HG03045 (cell line): ENCODE measurements around the gene SELPLG.
"Not testable (repeated sequence)": the region's sequence is repeated elsewhere in the genome, so short reads cannot be mapped to it uniquely, and the experiment has no call there.

Experiments
- ATAC-seq: cut with Tn5 transposase; IDR thresholded peaks from one replicate; pipeline ENCODE4 v1.9.1; 2021; ENCODE audit warnings: mild to moderate bottlenecking, moderate library complexity; ENCODE audit not compliant: unreplicated experiment

SELPLG gene

GRCh38 chr12:108620236-108620879 is 13.3 kb downstream of the SELPLG start:
- no peak for ATAC-seq

DNA sequence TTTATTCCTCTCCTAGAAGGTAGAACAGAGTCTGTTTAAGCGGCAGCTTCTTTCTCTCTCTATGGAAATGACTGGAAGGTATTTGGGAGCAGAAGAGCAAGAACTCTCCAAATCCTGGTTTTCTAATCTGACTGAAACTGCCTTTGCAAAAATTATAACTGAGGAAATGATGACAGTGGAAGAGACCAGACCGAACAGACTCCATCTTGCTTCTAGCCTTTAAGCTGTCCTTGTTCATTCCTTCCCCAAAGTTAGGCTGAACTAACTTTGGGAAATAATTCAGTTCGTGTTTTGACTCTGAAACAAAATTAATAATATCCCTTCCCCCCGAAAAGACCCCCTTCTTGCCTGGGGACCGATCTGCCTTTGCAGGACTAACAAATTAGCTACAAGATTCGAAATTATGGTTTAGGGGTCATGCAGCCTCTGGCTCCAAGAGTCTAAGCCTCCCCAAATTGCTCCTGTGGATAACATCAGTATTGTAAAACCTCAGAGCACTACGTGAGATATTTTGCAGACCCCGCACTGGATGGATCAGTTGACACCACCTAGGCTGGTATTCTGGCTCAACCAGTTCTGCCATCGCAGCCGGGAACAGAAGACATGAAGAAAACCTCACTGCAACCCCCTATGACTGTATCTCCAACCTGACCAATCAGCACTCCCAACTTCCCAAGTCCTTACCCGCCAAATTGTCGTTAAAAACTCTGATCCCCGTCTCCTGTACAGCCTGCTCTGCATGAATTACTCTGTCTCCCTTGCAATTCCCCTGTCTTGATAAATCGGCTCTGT is 14.1 kb downstream of the SELPLG start:
- ATAC-seq, result no peak

- not testable (repeated sequence) for ATAC-seq
Measured at GRCh38 chr12:108618953-108619274, 14.8 kb downstream of the SELPLG start.

DNA sequence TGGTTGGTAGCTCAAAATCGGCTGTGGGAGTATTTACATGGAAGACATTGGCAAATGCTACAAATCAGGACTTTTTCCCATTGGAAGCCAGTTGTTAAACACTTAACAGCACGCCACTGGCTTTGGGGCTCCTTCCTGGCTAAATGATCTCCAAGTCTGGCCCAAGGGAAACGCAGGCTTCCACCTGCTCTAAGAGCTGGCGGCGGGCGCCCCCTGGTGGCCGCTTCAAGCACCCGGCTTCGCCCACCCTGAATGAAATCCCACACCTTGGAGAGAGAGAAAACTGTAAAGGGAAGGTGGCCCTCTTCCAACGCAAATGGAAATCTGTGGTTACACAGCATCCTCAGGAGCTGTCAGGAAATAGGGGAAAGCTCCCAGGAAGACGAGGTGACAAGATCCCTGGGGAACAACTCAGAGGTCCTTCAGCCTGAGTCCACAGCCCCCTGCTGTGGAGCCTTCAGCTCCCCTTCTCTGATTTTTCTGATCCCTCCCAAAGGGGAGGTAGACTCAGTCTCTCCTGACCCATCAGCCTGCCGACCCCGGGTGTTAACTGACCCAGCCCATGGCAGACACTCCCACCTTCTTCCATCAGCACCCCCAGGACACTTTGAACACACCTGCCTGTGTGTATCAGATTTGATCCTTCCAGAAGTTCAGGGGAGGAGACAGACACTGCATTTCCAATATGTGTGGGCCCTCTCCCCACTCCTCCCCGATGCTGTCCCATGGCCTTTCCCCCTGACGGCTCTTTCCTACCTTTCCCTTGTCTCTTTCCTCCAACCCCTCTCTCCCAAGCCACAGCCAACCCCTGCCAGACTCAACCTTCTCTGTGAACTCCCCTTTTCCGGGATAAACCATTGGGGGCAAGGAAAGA is 15.4 kb downstream of the SELPLG start:
- peak; percentile 40 for ATAC-seq

GRCh38 chr12:108616941-108617858 is 16.5 kb downstream of the SELPLG start:
- peak; percentile 72 for ATAC-seq

DNA sequence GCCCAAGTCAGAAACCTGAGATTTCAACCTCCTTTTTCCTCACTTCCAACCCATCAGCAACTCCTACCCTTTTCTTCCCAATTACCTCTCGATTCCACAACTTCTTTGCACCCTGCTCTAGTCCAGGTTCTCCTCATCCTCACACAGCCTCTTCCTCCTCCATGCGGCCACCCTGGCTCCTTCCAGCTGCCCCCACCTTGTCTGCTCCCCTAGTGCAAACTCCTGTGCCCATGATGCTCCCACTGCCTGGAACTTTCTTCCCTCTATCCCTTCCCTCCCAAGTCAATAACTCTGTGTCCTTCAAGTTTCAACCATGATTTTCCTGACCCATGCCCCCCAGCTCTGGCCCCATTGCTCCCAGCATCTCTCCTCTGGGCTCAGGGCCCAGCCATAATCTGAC is 17.3 kb downstream of the SELPLG start:
- no peak for ATAC-seq

DNA sequence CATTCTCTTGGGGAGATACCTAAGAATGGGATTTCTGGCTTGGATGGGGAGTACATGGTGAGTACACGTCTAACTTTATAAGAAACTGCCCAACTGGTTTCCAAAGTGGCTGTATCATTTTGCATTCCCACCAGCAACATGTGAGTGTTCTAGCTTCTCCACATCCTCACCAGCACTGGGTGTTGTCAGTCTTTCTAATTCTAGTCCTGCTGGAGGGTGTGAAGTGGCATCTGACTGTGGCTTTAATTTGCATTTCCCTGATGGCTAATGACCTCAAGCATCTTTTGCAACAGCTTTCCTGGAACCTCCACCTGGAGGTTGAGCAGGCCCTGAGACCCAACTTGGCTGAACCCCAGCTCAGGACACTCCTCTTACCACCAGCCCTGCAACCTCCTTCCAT is 17.8 kb downstream of the SELPLG start:
- ATAC-seq, result no peak

DNA sequence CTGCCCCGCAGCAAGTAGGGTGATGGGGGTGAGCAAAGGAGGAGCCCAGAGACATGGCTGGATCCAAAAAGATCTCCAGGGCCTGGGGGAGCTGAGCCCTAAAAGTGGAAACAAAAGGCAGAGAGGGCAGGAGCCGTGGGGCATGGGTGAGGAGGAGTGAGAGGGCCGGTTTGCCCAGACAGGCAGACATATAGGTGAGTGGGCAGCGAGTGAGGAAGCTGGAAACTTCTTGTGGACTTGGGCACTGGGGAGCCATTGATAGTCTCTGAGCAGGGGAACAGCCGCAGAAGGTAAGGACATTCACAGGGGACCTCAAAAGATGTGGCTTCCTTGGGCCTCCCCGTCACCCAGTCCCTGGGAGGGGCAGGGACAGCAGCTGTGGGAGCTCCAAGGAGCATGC is 19.1 kb downstream of the SELPLG start:
- no peak for ATAC-seq

DNA sequence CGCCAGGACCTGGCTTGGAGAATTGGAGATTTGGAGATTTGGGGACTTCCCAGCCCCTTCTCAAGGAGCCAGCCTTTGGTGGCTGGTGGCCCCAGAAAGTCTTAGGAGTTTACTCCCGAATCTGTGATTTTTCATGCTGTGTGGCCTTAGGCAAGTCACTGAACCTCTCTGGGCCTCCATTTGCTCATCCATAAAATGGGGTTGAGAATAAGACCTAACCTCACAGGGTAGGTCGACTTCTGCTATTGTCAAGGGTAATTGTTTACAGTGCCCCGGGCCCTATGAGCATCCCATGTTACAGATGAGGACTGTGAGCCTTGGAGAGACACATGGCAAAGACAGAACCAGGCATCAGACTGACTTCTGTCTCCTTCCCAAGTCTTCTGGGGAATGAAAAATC is 19.7 kb downstream of the SELPLG start:
- ATAC-seq, result no peak

DNA sequence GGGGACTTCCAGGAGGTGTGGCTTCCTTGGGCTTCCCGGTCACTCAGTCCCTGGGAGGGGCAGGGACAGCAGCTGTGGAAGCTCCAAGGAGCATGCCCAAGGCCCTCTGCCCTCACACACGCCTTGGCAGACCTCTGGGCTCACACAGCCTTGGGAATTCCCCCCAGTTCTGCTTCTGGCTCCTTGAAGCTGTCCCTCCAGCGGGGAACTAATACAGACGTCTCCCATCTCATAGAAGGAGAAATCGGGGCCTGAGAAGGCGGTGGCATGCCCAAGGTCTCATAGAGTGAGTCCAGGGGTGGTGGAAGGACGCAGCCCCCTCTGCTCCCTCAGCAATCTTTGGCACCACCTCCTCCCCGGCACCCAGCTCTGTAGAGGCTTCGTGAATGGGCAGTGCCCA is 20.1 kb downstream of the SELPLG start:
- no peak for ATAC-seq

DNA sequence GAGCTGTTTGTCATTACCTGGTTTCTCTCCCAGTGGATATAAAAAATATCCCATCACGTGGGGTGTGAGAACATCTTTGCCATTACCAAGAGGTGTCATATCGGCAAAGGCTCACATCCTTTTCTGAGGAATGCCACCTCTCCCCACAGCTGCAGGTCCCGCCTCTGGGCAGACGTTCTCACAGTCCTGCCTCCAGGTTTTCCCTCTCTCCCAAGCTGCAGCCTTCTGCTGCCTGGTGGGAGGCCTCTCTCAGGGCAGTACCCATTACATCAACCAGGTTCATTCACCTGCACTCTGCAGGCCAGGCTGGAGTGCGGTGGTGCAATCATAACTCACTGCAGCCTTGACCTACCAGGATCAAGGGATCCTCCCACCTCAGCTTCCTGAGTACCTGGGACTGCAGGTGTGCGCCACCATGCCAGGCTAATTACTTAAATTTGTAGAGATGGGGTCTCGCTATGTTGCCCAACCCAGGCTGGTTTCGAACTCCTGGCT is 20.9 kb downstream of the SELPLG start:
- ATAC-seq, result no peak

DNA sequence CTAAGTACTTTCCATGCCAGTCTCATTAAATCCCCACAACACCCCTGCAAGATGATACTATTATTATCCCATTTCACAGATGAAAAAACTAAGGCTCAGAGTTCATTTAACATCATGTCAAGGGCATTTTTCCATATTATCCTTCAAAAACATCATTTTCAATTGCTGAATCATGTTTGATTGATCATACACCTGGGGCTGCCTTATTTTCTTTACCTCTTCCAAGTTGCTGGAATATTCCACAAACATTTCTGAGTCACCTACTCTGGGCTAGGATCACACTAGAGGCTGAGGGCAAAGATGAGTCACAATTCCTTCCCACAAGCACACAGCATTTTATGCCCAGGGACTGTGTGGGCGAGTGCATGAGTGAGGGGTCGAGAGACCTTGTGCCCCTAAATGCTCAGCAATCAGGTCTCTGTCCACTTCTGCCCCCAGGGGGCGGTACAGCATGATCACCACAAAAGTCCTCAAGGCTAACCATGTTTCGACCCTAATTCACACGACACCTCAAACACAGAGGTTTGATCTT is 21.7 kb downstream of the SELPLG start:
- ATAC-seq, result no peak

DNA sequence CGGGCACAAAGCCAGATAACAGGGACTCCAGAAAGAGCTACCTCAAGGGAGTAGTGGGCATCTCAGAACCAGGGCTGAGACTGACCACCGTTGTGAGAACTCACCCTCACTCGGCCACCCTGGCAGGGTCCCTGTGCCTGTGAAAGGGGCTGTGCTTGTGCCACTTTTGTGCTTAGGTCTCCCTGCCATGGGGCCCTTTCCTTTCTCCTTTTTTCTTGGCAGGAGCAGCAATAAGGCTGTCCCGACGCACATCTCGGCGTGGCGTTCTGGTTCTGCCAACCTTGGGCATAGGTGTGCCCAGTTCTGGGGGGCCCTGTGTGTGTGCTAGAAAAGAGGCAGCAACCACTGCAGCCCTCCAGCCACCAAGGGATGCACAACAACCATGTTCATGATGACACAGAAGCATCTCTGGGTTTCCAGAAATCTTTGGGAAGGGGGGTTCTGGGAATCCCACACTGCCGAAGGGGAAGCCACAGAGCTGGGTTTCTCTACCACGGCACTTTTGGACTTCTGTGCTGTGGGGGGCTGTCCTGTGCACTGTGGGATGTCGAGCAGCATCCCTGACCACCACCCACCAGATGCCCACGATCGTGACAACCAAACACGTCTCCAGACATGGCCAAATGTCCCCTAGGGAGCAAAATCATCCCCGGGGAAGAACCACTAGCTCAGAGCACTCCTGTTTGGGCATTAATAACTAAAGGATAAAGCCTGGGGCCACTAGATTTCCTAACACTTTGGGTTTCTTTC is 22.7 kb downstream of the SELPLG start:
- no peak for ATAC-seq

DNA sequence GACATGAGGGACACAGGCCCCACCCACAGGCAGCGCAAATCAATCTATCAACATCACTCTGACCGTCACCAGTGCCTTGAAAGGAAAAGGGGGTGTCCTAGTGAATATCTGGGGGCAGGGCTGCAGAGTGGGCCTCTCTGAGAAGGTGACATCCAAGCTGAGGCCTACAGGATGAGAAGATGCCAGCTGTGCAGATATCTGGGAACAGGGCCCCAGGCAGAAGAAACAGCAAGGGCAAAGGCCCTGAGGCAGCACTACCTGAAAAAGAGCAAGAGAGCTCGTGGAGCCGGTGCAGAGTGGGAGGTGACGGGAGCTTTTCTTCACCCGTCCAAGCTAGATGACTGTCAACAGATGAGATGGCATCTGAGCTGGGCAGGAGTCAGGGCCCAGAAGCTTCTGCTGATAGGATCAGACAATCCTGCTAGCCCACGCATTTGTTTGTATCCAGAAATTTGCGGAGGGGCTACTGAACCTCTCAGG is 23.3 kb downstream of the SELPLG start:
- no peak for ATAC-seq

- no peak for ATAC-seq
Measured at GRCh38 chr12:108609537-108610335, 24.0 kb downstream of the SELPLG start.

DNA sequence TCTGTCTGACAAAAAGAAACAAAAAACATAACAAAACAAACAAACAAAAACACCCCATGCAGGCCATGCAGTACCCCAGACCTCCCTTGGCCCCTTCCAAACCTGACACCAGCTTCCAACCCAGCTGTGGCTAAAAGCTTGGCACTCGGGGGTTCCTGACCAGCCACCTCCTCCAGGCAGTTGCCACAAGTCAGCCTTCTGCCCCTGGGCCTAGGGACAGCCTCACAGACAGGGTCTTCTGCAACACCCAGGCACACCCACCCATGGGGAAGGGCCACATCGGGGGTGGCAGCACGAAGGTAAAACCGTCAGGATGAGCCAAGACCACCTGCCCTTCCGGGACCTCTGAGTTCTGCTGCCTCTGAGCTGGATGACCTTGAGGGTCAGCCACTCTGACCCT is 25.1 kb downstream of the SELPLG start:
- ATAC-seq, result no peak

GRCh38 chr12:108607981-108608600 is 25.6 kb downstream of the SELPLG start:
- ATAC-seq, result no peak

DNA sequence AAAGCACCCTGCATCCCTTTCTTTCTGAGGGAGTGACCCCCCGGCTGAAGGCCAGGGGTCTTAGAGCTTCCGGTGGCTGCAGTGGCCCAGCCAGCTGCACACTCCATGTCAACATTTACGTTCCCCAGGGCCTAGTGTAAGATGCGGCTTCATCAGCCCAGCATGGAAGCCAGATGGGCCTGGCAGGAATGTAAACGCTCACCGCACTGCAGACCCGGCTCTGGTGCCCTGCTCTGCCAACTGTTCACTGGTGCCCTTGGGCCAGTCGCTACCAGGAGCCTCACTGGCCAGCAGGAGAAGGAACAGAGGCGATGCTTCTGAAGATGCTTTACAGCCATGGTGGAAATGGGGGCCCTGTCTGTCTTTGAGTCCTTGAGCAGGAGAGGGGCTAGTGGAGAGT is 27.2 kb downstream of the SELPLG start:
- ATAC-seq, result no peak
